Activated T-helper 1 cell treated with Interleukin-2 at 50 U/mL for 16 hours (primary cell): ENCODE data around the gene CHN2.

Experiments used
- DNase-seq: peaks from one replicate; pipeline ENCODE4 v3.0.0-alpha.2; 2020; ENCODE audit warnings: low read depth

Gene CHN2

DNA sequence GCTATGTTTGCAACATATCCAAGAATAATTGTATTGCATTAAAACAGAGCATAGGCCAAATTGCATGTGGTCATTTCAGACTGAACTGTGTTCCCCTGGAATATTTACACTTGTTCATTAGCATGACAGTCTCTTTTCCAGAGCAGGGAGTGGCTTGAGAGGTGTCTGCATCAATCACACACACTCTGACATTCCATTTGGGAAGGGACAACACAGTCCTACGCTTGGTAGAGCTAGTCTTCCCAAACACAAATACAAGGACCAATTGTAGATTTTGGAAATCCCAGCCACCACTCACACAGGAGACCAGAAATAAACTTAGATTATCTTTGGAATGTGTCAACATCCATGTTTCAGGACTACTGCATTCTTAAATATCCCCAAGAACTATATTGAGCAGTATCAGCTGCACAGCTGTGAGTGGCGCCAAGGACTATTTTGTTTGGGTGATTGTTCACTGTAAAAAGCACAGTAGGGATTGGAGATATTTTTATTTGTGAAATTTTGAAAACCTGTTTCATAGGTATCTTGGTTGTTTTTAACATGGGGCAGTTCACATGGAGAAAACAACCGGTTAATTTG is 275.5 kb downstream of the CHN2 start:
- DNase-seq, result no peak

DNA sequence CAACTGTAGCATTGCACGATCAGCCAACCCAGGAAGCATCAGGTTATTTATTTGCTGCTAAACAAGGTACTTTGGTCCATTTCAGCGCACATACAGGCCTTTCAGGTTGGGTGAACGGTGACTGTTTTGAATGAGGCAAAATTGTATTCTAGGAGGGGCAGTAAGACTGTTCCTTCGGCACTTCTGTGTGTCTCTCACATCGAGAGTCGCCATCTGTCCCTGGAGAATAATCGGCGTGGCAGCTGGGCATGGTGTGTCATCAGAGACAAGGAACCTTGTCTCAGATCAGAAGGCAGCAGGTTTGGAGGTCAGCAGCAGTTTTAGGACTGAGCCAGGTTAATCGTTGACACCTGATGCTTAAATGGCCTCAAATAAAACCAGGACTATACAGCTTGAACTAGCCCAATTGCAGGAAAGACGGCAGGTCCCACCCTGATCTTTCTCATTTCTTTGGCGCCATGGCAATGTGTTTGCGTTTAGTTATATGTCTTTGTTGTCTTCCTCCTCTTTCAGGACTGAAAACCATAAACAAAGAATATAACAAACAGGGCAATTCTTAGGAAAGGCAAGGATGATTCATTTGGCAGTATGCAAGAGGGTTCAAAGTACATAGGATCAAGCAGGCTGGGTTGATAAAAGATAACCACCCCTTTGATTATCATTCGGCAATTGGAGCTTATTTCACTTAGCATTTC is 277.0 kb downstream of the CHN2 start:
- no peak for DNase-seq

DNA sequence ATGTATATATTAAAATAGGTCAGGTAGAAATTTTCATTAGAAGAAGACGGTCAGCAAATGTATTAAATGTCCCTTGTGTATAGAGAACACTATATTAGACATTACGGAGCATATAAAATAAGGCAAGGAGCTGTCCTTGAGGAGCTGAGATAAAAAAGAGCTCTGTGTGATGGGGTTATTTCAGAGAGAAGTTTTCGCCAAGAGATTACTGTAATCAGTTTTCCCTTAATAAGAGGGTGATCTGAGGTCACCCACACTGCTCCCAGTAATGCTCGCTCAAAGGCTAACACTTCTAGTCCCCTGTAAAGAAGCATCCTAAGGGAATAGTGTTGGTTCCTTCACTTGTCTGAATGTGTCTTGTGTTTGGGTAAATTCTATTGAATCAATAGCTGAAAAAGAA is 282.3 kb downstream of the CHN2 start:
- DNase-seq, result no peak

DNA sequence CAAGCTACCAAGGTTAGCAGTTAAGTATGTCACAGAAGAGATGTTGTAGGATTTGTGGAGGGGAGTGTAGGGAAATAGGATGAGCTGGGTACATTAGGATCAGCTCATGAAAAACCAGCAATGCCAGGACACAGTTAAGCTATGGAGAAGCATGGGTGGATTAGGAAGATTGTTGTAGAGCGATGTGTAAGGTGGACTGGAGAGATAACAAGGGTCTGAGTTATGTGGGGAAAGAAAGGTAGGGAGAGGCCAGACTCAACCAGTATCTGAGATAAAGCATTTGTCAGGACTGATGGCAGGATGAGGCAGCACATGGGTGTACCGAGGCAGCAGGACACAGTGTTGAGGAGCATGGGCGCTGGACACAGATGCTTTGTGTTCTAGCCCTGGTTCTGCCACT is 283.7 kb downstream of the CHN2 start:
- DNase-seq, result no peak

DNA sequence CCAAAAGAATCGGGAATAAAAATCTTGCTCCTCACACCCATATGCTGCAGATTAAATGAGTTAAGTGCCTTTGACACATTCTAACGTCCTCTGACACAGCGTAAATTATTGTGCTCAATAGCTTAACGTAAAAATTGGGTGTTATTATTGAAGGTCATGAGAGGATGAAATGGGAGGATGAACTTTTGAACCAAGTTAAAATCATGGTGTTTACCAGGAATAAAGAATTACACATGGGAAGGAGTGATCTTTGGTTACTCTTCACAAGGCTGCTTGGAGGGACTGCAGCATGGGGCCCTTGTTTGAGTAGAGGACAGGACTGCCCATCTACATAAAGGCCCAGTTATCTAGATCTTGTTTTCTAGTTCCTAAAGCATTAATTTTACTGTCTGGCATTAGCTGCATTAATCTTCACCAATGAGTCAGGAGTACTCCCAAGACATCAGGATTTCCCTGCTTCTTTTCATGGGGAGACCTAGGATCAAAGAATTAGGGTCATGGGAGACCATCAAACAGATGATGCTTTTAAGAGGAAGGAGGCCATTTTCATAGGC is 284.2 kb downstream of the CHN2 start:
- no peak for DNase-seq

DNA sequence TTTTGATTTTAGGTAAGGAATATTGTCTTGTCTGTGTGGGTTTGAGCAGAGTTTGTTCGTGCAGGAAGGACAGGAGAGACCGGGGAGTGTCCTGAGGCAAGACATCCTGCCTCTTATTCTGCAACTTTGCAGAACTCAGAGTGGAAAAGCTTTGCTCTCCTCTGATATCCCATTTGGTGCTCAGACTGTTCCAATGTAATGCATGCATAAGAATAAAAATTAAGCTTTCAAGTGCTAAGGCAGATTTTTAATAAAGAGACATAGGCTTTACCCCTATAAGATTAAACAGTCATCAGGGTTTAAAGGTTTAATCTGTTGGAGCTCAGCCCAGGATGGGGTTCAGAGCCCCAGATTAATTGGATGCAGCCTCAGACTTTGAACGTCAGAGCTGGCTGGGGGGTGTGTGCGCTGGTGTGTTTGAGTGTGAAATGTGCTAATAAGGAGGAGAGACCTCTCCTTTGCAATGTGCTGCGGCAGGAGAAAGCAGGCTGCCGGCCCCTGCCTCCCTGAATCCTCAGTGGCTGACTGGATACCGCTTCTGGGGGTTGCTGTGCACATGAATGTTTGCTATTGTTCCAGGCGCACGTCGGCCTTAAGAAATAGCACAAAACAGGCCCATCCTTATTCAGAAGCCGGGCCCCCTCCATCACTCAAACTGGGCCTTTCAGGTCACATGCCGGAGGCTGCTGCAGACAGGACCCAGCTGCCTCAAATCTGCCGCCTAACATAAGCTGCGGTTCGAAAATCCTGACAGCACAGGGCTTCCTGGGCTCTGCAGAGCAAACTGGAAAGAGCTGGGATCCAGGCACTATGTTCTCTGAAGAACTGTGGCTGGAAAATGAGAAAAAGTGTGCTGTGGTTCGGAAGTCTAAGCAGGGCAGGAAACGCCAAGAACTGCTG is 285.0 kb downstream of the CHN2 start:
- DNase-seq, result no peak

DNA sequence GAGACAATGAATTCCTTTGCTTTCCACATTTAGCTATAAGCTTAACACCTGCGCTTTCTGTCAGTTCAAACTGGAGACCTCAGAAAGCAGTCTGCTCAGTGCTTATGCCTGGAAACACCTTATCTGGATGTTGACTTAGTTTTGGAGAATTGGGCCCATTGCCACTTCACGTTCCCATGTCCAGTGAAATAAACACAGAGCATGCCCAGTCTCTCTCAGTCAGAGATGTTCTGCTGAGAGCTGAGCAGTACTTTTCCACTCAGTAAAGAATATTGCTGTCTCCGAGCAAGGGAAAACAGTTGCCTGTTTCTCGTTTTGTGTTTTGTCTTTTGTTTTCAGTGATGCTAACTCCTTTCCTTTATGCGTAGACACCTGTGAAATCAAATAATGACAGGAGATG is 285.9 kb downstream of the CHN2 start:
- DNase-seq, result no peak

DNA sequence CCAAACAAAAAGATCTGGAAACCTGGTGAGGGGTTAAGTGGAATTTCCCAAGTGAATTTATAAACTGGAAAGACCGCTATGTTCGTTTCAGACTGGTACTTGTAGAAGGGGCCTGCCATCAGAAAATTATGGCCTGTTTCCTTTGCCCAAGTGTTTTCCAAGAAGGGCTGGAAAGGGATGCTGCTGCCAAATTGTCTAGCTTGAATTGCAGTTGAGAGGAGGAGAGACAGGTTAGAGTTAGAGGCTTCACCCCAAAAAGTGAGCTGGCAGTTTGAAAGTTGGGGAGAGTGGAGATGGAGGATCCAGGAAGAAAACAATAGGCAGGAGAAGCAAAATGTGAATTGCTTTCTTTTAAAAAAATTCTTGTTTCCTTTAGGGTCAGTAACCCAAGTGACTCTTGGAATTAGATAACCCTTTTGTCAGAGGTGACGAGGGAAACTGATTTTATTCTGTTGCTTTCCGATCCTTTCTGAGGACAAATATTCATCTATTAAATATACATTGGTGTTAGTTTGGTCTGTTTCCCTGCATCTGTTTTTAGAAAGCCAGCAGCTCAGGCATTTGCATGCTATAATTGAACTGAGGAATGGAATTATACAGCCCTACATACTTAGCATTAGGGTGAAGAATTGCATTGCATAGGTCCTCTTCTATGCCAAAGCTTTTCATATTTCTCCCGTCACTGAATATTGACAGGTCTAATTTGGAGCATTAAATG is 286.5 kb downstream of the CHN2 start:
- no peak for DNase-seq

DNA sequence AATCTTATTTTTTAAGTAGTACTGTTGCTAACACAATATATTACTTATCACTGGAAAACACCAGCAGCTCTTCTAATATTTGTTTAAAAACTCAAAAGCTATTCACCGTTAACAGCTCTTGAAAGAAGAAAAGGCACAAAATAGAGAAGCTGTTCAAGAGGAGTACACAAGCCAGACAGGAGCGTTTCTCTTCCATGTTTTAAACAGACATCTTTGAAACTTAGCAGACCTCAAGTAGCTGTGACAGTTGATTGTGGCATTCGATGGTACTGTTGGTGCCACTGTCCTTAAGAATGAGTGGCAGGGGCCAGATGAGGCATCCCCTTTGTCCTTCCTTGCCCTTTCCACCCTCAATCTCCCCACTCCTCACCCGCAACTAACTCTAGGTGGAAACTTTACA is 287.5 kb downstream of the CHN2 start:
- DNase-seq, result no peak

DNA sequence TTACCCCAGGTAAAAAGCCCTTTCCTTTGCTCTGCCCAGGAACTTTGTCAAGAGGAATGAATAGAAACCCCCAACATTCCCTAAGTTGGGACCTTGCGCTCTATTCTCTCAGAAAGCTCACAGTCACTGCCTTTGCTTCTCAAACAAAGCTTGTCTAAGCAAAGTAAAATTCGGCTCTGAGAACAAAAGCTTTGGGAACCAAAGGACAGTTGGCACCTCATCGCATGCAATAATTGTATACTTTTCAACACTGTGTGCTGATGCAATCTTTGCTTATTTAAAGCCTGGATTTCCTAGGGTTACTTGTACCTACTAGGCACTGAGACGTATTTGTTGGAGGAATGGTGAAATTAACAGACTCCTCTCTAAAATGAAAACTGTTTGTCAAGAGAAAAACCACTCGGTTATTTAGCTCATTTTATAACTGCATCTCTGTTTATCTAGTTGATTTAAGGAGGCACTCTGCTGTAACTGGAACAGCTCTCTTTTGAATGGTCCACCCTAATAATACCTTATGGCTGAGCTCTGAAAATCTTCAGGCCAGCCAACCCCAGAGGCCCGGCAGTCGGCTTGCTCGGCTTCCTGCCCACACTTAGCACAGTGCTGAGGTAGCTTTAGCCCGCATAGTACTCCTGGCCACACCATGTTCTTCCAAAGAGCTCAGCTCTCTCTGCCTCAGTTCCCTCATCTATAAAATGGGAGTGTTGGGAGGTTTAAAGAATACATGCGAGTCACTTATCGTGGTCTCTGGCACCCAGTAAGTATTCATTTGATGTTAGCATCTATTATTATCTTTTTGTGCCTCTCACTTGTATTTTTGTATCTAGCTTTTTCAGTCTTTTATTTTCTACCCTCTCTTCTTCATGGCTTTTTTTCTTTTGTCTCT is 288.9 kb downstream of the CHN2 start:
- DNase-seq, result no peak

DNA sequence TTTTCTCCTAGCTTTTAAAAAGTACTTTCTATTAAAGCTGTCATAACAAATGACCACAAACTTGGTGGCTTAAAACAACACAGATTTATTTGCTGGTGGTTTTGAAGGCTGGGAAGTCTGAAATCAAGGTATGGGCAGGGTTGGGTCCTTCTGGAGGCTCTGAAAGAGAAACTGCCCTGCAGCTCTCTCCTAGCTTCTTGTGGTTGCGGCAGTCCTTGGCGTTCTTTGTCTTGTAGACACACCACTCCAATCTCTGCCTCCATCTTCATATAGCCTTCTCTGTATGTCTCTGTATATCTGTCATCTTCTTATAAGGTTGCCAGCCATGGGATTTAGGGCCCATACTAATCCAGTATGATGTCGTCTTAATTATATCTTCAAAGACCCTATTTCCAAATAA is 289.7 kb downstream of the CHN2 start:
- no peak for DNase-seq

DNA sequence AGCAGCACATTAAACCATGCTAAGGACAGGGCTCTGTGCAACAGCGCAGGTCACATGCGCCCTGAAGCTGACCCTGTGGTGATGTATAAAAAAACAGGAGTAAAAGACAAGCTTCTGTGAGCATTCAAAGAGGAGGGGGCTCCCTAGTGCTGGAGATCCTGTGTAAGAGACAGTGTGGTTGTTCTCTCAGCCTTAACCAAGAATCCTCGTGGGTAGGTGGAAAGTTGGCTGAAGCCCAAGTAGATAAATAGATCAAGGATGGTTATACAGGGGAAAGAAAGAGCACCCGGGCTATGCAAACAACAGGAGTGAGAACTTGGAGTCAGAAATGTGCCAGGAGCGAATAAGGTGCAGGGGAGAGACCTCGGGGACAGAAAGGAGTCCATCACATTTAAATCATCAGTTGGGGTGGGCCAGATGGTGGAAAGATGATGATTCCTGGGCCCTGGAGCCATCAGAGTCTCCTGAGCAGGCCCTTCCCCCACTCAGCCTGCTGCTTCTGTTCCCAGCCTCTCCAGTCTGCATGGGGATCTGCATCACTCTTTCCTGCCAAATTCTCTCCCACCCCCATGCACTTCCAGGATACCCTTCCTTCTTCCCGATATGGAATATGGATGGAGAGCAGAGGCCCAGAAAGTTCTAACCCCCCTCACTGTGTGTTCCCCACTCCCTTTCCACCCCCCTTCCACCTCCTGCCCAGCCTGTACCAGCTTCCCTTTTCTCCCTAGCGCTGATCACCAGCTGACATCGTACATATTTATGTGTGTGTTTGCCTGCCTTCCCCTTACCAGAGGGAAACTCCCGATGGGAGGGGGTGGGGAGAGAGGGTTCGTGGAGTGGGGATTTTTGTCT is 291.0 kb downstream of the CHN2 start:
- DNase-seq, result no peak

DNA sequence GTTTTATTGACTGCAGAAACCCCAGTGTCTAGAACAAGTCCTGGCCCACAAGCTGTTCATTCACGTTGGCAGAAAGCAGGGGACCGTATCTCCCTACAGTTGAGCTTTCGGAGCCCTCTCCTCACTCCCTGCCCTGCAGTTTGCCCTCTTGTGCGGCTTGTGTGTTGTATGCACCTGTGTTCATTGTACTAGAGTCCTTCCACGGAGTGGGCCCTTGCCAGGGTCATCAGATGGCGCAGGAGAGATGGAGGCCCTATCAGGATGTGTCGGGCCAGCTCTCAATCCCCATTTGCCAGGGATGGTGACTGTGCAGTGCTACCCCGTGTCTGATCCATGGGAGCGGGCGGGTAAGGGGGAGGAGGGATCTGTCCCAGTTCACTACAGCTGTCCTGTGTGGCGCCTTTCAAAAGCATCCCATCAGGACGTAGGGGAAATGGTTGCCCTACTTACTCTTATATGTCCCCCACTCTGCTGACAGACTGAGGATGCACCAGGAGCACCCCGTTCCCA is 291.7 kb downstream of the CHN2 start:
- no peak for DNase-seq

DNA sequence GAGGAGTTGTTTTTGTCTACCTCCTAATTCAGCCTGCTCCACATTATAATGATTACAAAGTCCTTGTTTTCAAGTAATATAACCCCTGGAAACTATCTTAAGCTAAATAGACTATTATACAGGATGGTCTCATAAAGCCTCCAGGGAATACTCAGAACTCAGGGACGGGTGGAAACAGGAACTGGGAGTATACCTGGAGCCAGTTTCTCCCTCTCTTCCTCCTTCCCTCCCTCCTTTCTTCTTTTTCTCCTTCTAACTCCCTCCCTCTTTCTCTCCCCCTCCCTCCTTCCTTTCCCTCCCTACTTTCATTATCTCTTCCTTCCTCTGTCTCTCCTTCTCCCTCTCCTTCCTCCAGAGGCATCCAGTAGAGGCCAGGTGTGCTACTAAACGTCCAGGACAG is 292.8 kb downstream of the CHN2 start:
- DNase-seq, result no peak

DNA sequence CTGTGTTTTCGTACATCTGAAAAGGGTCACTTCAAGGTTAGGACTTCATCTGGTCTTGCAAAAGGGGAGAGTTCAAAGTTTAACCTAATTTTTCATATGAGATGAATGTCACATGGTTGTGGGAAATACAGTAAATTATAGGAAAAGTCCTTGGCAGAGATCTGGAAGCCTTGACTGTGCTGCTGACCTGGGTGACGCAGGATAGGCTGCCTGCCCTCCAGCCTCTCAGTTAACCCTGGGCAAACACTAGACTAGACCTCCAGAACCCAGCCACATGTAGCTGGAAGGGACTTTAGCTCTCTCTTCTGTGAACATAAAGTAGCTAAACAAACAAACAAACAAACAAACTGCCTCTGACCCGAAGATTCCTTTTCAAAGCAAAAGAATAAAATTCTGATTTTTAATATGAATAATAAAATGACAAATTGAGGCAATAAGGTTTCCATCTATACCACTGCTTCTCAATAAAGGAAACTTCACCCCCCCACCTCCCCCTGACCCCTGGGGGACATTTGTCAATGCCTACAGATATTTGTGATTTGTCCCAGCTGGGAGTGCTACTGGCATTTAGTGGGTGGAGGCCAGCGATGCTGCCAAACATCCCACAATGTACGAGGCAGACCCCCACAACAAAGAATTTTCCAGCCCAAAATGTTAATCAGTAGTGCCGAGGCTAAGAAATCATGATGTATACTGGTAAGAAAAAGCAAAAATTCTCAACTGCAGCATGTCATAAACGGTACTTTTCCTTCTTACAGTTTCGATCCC is 293.8 kb downstream of the CHN2 start:
- no peak for DNase-seq

DNA sequence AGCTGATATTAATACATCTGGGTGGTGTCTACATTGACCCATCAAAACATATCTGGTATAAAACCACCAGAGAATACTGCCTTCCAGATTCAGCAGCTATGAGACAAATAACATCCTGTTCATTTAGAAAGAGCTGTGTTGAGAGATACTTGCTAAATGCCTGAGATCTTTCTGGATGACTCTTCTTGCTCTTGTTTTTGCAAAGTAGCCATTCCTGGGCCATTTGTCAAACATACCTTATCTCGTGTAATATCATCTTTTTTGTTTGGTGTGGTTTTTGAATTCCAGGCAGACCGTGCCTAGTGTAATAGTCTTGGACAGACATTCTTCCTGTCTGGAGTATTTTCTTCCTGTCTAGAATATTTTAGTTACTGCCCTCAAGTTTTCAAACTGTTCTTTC is 294.4 kb downstream of the CHN2 start:
- DNase-seq, result no peak

DNA sequence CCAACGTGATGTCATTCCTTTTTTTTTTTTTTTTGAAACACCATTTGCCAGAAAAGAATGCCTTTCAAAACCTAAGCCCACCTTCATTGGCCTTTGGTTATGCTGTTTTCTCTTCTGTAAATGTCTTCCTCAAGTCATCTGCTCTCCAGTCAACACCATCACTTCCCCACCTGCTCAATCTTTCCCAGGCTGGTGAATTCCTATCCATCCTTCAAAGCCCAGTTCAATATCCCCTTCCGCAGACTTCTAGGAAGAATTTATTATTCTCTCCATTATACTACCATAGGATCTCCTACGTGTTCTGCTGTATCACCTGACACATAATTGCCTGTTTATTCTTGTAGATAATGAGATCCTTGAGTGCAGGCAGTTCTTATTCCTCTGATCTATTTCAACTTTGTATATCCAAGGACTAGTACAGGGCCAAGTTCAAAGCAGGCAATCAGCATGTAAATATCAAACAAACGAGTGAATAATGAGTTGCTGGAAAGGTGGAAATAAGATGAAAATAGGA is 295.6 kb downstream of the CHN2 start:
- DNase-seq, result no peak

DNA sequence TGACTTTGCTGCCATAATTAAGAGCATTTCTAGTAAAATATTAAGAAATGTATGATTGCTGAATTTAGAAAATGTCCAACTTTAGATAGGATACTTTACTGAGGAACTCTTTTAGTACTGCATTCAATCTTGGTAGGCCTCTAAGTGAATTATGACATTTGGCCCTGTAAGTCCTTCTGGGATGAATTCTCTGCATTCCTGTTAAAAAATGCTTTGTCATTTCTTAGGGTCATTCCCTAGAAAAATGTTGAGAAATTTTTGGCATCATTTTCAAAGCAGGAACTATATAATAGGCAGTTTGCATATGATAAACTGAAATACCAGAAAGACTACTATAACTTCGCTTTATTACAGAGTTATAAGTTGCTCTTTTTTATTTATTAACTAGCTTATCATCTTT is 299.8 kb downstream of the CHN2 start:
- DNase-seq, result no peak

DNA sequence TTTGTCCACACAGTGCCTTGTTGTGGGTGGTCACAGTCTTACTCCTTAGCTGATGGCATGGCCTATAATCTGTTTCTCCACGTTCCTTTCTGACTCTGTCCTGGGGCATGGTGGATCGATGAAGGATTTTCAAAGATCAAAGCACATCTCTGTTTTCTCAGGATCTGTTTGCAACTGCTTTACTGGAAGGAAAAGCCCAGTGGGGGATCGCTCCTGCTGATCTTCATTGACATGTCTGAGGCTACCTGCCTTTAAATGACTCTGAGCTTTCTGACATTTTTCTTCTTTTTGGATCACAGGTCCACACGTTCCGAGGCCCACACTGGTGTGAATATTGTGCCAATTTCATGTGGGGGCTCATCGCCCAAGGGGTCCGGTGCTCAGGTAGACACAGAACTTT is 301.1 kb downstream of the CHN2 start:
- no peak for DNase-seq
